SK-N-SH (cell line): ENCODE measurements around the gene RIOK1.

Source experiments
- CHD2 ChIP-seq: fragments of 150-350 bp; IDR thresholded peaks from 2 replicates; pipeline ENCODE4 v1.6.1; 2018; ENCODE audit warnings: low read length; ENCODE audit not compliant: partially characterized antibody
- FOSL2 ChIP-seq: IDR thresholded peaks from 2 replicates; pipeline ENCODE4 v1.4.0; 2012; ENCODE audit warnings: low read depth, mild to moderate bottlenecking, moderate library complexity, borderline replicate concordance
- FOXJ3 ChIP-seq: sonication (generic); formaldehyde crosslinking; IDR thresholded peaks from 2 replicates; pipeline ENCODE4 v1.5.1; 2020; ENCODE audit warnings: mild to moderate bottlenecking, missing genetic modification reagents
- POLR2AphosphoS5 ChIP-seq: IDR thresholded peaks from 2 replicates; pipeline ENCODE4 v1.6.1; 2012; ENCODE audit warnings: low read depth, low read length
- RXRA ChIP-seq: IDR thresholded peaks from 2 replicates; pipeline ENCODE4 v1.4.0; 2012; ENCODE audit warnings: low read depth, mild to moderate bottlenecking, borderline replicate concordance
- TAF1 ChIP-seq: IDR thresholded peaks from 2 replicates; pipeline ENCODE4 v1.6.1; 2012; ENCODE audit warnings: low read depth, mild to moderate bottlenecking, low read length, moderate library complexity, borderline replicate concordance
- TF ChIP-seq, protein P1 (sequence below): IDR thresholded peaks from 2 replicates; pipeline ENCODE4 v1.4.0; 2012; ENCODE audit warnings: low read depth, borderline replicate concordance
- TF ChIP-seq, protein P2 (sequence below): IDR thresholded peaks from 2 replicates; pipeline ENCODE4 v1.6.1; 2012; ENCODE audit warnings: mild to moderate bottlenecking, low read depth, low read length, moderate library complexity
- TF ChIP-seq, protein P3 (sequence below): fragments of 200-600 bp; sonication (generic); IDR thresholded peaks from 2 replicates; pipeline ENCODE4 v1.6.1; 2017; ENCODE audit warnings: antibody characterized with exemption, mild to moderate bottlenecking, moderate library complexity
- TF ChIP-seq, protein P4 (sequence below): fragments of 150-350 bp; IDR thresholded peaks from 2 replicates; pipeline ENCODE4 v1.6.1; 2017; ENCODE audit warnings: antibody characterized with exemption, low read length, low read depth, borderline replicate concordance

DNA sequence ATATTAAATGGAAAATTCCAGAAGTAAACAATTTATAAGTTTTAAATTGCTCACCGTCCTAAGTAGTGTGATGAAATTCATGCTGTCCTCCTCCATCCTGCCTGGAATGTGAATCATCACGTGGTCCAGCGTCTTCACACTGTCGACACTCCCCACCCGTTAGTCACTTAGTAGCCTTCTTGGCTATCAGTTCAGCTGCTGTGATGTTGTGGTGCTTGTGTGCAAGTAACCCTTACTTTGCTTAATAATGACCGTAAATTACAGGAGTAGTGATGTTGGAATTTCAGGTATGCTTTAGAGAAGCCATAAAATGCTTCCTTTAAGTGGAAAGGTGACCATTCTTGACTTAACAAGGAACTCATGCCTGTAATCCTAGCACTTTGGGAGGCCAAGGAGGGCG is 25.2 kb downstream of the RIOK1 start:
- TF ChIP-seq FOXJ3 (CRISPR knock-in tag), result no peak
- TF ChIP-seq, protein P1, sequence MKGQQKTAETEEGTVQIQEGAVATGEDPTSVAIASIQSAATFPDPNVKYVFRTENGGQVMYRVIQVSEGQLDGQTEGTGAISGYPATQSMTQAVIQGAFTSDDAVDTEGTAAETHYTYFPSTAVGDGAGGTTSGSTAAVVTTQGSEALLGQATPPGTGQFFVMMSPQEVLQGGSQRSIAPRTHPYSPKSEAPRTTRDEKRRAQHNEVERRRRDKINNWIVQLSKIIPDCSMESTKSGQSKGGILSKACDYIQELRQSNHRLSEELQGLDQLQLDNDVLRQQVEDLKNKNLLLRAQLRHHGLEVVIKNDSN, result no peak
- TF ChIP-seq CHD2, result no peak
- TF ChIP-seq, protein P2, sequence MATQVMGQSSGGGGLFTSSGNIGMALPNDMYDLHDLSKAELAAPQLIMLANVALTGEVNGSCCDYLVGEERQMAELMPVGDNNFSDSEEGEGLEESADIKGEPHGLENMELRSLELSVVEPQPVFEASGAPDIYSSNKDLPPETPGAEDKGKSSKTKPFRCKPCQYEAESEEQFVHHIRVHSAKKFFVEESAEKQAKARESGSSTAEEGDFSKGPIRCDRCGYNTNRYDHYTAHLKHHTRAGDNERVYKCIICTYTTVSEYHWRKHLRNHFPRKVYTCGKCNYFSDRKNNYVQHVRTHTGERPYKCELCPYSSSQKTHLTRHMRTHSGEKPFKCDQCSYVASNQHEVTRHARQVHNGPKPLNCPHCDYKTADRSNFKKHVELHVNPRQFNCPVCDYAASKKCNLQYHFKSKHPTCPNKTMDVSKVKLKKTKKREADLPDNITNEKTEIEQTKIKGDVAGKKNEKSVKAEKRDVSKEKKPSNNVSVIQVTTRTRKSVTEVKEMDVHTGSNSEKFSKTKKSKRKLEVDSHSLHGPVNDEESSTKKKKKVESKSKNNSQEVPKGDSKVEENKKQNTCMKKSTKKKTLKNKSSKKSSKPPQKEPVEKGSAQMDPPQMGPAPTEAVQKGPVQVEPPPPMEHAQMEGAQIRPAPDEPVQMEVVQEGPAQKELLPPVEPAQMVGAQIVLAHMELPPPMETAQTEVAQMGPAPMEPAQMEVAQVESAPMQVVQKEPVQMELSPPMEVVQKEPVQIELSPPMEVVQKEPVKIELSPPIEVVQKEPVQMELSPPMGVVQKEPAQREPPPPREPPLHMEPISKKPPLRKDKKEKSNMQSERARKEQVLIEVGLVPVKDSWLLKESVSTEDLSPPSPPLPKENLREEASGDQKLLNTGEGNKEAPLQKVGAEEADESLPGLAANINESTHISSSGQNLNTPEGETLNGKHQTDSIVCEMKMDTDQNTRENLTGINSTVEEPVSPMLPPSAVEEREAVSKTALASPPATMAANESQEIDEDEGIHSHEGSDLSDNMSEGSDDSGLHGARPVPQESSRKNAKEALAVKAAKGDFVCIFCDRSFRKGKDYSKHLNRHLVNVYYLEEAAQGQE, result no peak
- TF ChIP-seq, protein P3, sequence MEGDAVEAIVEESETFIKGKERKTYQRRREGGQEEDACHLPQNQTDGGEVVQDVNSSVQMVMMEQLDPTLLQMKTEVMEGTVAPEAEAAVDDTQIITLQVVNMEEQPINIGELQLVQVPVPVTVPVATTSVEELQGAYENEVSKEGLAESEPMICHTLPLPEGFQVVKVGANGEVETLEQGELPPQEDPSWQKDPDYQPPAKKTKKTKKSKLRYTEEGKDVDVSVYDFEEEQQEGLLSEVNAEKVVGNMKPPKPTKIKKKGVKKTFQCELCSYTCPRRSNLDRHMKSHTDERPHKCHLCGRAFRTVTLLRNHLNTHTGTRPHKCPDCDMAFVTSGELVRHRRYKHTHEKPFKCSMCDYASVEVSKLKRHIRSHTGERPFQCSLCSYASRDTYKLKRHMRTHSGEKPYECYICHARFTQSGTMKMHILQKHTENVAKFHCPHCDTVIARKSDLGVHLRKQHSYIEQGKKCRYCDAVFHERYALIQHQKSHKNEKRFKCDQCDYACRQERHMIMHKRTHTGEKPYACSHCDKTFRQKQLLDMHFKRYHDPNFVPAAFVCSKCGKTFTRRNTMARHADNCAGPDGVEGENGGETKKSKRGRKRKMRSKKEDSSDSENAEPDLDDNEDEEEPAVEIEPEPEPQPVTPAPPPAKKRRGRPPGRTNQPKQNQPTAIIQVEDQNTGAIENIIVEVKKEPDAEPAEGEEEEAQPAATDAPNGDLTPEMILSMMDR, result no peak
- no peak for TF ChIP-seq POLR2AphosphoS5
- no peak for TF ChIP-seq FOSL2
- no peak for TF ChIP-seq TAF1
- no peak for TF ChIP-seq RXRA
- TF ChIP-seq, protein P4, sequence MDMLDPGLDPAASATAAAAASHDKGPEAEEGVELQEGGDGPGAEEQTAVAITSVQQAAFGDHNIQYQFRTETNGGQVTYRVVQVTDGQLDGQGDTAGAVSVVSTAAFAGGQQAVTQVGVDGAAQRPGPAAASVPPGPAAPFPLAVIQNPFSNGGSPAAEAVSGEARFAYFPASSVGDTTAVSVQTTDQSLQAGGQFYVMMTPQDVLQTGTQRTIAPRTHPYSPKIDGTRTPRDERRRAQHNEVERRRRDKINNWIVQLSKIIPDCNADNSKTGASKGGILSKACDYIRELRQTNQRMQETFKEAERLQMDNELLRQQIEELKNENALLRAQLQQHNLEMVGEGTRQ, result no peak
